GM23248 (cell line): ENCODE results near the gene SYDE2.

Experiments
- EZH2 ChIP-seq: fragments of 200-600 bp; sonication (generic); IDR thresholded peaks from 2 replicates; pipeline ENCODE4 v1.6.1; 2018; ENCODE audit warnings: antibody characterized with exemption, mild to moderate bottlenecking; ENCODE audit not compliant: insufficient read depth, poor library complexity, severe bottlenecking
- EZH2phosphoT487 ChIP-seq: fragments of 200-600 bp; sonication (generic); IDR thresholded peaks from 2 replicates; pipeline ENCODE4 v1.6.1; 2018; ENCODE audit warnings: antibody characterized with exemption, moderate library complexity, mild to moderate bottlenecking, low read depth; ENCODE audit not compliant: insufficient read depth

GRCh38 chr1:85144351-85144750 lies 56.5 kb downstream of the SYDE2 start:
- TF ChIP-seq EZH2 = no peak
- TF ChIP-seq EZH2phosphoT487 = no peak
